HEK293 (cell line): Measurements from ENCODE around the gene SLC10A4.

Experiments used
- ZFP37 ChIP-seq: fragments of 450-650 bp; formaldehyde crosslinking; IDR thresholded peaks from 2 replicates; pipeline ENCODE4 v1.5.1; 2016; ENCODE audit warnings: missing biosample characterization, missing genetic modification characterization
- ZNF138 ChIP-seq: fragments of 450-650 bp; formaldehyde crosslinking; IDR thresholded peaks from 2 replicates; pipeline ENCODE4 v1.5.1; 2016; ENCODE audit warnings: missing biosample characterization, missing genetic modification characterization, borderline replicate concordance
- ZNF274 ChIP-seq, 2 experiments: fragments of 200-500 bp in 1 of 2; fragments of 450-650 bp in 1 of 2; sonication (Bioruptor generic) in 1 of 2; formaldehyde crosslinking in 1 of 2; IDR thresholded peaks; 2 replicates each; pipeline versions ENCODE4 v1.5.1 to v1.6.1; 2014 to 2016; ENCODE audit warnings: borderline replicate concordance in 1 of 2, inconsistent platforms in 1 of 2, low read length in 1 of 2, missing biosample characterization in 1 of 2, missing genetic modification characterization in 1 of 2
- ZNF514 ChIP-seq: fragments of 450-650 bp; formaldehyde crosslinking; IDR thresholded peaks from 2 replicates; pipeline ENCODE4 v1.5.1; 2016; ENCODE audit warnings: missing biosample characterization, missing genetic modification characterization
- TF ChIP-seq, protein P1 (sequence below): fragments of 450-650 bp; formaldehyde crosslinking; IDR thresholded peaks from 2 replicates; pipeline ENCODE4 v1.5.1; 2016; ENCODE audit warnings: missing biosample characterization, missing genetic modification characterization
- TF ChIP-seq, protein P2 (sequence below): fragments of 450-650 bp; formaldehyde crosslinking; IDR thresholded peaks from 2 replicates; pipeline ENCODE4 v1.5.1; 2016; ENCODE audit warnings: missing biosample characterization, missing genetic modification characterization, borderline replicate concordance
- TF ChIP-seq, protein P3 (sequence below): fragments of 450-650 bp; formaldehyde crosslinking; IDR thresholded peaks from 2 replicates; pipeline ENCODE4 v1.5.1; 2017; ENCODE audit warnings: missing biosample characterization, missing genetic modification characterization
- TF ChIP-seq, protein P4 (sequence below): fragments of 450-650 bp; formaldehyde crosslinking; optimal IDR thresholded peaks from 2 replicates; pipeline ENCODE3; 2016; ENCODE audit warnings: missing biosample characterization, mild to moderate bottlenecking, missing genetic modification characterization

DNA sequence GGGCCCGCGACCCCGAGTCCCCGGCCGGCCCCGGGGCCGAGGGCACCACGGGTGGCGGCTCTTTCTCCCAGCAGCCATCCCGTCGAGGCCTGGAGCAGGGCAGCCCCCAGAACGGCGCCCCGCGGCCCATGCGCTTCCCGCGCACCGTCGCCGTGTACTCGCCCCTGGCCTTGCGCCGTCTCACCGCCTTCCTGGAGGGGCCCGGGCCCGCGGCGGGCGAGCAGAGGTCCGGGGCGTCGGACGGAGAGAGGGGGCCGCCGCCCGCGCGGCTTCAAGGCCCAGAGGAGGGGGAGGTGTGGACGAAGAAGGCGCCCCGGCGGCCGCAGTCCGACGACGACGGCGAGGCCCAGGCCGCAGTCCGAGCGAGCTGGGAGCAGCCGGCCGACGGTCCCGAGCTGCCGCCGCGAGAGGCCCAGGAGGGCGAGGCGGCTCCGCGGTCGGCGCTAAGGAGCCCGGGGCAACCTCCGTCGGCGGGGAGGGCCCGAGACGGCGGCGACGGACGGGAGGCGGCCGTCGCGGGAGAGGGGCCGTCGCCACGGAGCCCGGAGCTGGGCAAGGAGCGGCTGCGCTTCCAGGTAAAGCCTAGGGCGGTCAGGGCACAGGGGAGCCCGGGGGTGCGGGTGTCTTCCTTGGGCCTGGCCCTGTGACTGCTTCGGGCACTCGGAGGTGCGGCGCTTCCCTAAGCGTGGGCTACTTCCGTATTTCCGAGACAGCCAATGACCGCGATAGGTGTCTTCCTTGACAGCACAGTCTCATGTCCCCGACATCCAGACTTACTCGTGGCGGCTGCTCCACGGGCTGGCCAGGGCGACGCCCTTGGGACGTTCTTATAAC lies 7.8 kb downstream of the SLC10A4 start:
- TF ChIP-seq, protein P1, sequence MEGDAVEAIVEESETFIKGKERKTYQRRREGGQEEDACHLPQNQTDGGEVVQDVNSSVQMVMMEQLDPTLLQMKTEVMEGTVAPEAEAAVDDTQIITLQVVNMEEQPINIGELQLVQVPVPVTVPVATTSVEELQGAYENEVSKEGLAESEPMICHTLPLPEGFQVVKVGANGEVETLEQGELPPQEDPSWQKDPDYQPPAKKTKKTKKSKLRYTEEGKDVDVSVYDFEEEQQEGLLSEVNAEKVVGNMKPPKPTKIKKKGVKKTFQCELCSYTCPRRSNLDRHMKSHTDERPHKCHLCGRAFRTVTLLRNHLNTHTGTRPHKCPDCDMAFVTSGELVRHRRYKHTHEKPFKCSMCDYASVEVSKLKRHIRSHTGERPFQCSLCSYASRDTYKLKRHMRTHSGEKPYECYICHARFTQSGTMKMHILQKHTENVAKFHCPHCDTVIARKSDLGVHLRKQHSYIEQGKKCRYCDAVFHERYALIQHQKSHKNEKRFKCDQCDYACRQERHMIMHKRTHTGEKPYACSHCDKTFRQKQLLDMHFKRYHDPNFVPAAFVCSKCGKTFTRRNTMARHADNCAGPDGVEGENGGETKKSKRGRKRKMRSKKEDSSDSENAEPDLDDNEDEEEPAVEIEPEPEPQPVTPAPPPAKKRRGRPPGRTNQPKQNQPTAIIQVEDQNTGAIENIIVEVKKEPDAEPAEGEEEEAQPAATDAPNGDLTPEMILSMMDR (tag by site-specific recombination), result no peak
- no peak for TF ChIP-seq ZNF514 (tag by site-specific recombination)
- TF ChIP-seq ZNF138, result no peak
- TF ChIP-seq, protein P2, sequence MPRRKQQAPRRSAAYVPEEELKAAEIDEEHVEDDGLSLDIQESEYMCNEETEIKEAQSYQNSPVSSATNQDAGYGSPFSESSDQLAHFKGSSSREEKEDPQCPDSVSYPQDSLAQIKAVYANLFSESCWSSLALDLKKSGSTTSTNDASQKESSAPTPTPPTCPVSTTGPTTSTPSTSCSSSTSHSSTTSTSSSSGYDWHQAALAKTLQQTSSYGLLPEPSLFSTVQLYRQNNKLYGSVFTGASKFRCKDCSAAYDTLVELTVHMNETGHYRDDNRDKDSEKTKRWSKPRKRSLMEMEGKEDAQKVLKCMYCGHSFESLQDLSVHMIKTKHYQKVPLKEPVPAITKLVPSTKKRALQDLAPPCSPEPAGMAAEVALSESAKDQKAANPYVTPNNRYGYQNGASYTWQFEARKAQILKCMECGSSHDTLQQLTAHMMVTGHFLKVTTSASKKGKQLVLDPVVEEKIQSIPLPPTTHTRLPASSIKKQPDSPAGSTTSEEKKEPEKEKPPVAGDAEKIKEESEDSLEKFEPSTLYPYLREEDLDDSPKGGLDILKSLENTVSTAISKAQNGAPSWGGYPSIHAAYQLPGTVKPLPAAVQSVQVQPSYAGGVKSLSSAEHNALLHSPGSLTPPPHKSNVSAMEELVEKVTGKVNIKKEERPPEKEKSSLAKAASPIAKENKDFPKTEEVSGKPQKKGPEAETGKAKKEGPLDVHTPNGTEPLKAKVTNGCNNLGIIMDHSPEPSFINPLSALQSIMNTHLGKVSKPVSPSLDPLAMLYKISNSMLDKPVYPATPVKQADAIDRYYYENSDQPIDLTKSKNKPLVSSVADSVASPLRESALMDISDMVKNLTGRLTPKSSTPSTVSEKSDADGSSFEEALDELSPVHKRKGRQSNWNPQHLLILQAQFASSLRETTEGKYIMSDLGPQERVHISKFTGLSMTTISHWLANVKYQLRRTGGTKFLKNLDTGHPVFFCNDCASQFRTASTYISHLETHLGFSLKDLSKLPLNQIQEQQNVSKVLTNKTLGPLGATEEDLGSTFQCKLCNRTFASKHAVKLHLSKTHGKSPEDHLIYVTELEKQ (tag by site-specific recombination), result no peak
- no peak for TF ChIP-seq ZNF274 (IDR thresholded peaks at IDR 0.05; ENCODE audit: low read length)
- TF ChIP-seq ZNF274 (tag by site-specific recombination; IDR thresholded peaks at IDR 0.05; ENCODE audit: borderline replicate concordance), result no peak
- TF ChIP-seq ZFP37 (tag by site-specific recombination), result no peak
- TF ChIP-seq, protein P3, sequence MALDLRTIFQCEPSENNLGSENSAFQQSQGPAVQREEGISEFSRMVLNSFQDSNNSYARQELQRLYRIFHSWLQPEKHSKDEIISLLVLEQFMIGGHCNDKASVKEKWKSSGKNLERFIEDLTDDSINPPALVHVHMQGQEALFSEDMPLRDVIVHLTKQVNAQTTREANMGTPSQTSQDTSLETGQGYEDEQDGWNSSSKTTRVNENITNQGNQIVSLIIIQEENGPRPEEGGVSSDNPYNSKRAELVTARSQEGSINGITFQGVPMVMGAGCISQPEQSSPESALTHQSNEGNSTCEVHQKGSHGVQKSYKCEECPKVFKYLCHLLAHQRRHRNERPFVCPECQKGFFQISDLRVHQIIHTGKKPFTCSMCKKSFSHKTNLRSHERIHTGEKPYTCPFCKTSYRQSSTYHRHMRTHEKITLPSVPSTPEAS, result no peak
- TF ChIP-seq, protein P4, sequence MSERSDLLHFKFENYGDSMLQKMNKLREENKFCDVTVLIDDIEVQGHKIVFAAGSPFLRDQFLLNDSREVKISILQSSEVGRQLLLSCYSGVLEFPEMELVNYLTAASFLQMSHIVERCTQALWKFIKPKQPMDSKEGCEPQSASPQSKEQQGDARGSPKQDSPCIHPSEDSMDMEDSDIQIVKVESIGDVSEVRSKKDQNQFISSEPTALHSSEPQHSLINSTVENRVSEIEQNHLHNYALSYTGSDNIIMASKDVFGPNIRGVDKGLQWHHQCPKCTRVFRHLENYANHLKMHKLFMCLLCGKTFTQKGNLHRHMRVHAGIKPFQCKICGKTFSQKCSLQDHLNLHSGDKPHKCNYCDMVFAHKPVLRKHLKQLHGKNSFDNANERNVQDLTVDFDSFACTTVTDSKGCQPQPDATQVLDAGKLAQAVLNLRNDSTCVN (tag by site-specific recombination), result no peak
